Activated naive CD4-positive, alpha-beta T cell treated with anti-CD3 and anti-CD28 coated beads, Interleukin-2, amount 50 U/mL, for 72 hours (primary cell): ENCODE results near the gene SERPINA5. TPM values are rescaled to one million over a fixed set of nuclear protein-coding genes. Genes with fewer than 3 reads are reported as not detected.
"Not testable (repeated sequence)": the region's sequence is repeated elsewhere in the genome, so short reads cannot be mapped to it uniquely, and the experiment has no call there.

Source experiments
- ATAC-seq, 2 donors: fragments of 150-1000 bp; cut with Tn5 transposase; 2 replicates each; pipeline ENCODE4 v1.10.0; 2021; ENCODE audit warnings: mild to moderate bottlenecking in 2 of 2, moderate library complexity in 2 of 2
- DNase-seq, 2 donors: peaks; one replicate each; pipeline ENCODE4 v3.0.0; 2021 to 2022; ENCODE audit warnings: low spot score in 2 of 2
- H3K27ac Mint-ChIP-seq, 2 donors: one replicate each; pipeline ENCODE4 v1.8.0; 2022; ENCODE audit warnings: mild to moderate bottlenecking in 2 of 2, mixed read lengths in 2 of 2
- H3K36me3 Mint-ChIP-seq, 2 donors: one replicate each; pipeline ENCODE4 v1.8.0; 2022; ENCODE audit warnings: mixed read lengths in 2 of 2
- H3K9me3 Mint-ChIP-seq, 2 donors: one replicate each; pipeline ENCODE4 v1.8.0; 2022; ENCODE audit warnings: mixed read lengths in 2 of 2
- total RNA-seq, 2 donors: library from RNA; stranded (reverse); gene quantifications; one replicate each; pipeline ENCODE4 v1.2.3, GENCODE V29; 2022

The SERPINA5 gene
- total RNA-seq, 2 donors from 2014 or later, result not detected

- DNase-seq (no peak), ATAC-seq (no peak)
- H3K27ac Mint-ChIP-seq, result no peak overlapping the region
- H3K36me3 Mint-ChIP-seq, result peaks cover 0 to 13% of the 10 kb centered on the region in 2 donors
- peaks cover 0 to 16% of the 10 kb centered on the region in 2 donors for H3K9me3 Mint-ChIP-seq
Measured at GRCh38 chr14:94623422-94623809, 42.2 kb downstream of the SERPINA5 start.

GRCh38 chr14:94623856-94624499 is 42.8 kb downstream of the SERPINA5 start:
- ATAC-seq, result no peak
- DNase-seq, result no peak
- Mint-ChIP-seq H3K9me3 (peaks cover 0 to 10% of the 10 kb centered on the region in 2 donors), H3K36me3 (peaks cover 0 to 8% of the 10 kb centered on the region in 2 donors), H3K27ac (no peak overlapping the region)

DNA sequence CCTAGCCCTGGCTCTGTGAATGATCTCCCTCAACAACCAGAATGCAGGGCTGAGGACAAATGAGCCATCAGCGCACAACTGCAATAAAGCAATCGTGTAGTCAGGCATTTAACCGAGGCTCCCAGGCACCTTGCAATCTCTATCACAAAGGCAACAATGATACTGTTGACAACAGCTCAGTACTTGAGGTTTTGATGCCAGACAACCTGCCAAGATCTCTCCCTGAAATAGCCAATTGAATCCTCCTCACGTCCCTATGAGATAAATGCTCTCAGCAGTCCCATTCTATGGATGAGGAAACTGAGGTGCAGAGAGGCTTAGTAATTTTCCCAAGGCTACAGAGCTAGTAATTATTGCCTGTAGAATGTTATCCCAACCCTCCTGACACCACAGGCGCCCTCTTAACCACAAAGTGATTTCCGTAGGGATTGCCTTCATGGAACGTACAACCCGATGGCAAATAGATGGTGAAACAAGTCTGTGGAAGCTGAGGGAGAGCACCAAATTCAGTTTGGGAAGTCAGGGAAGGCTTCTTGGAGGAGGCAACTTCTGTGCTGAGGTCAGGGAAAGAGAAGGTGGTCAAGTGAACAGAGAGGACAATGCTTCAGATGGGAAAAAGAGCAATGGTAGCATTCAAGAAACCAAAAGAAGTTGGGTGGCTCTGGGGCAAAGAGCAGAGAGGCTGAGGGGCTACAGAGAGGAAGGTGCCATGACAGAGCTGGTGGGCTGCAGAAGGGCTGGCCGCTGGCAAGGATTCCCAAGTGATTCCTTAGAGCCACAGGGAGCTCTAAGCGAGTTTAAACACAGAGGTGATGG is 43.5 kb downstream of the SERPINA5 start:
- Mint-ChIP-seq H3K36me3 (peaks cover 0 to under 1% of the 10 kb centered on the region in 2 donors), H3K27ac (no peak overlapping the region), H3K9me3 (peaks cover 0 to 5% of the 10 kb centered on the region in 2 donors)
- DNase-seq (no peak), ATAC-seq (no peak)

GRCh38 chr14:94625353-94625635 is 44.1 kb downstream of the SERPINA5 start:
- ATAC-seq (no peak), DNase-seq (no peak)
- H3K27ac Mint-ChIP-seq, result no peak overlapping the region
- H3K9me3 Mint-ChIP-seq, result no peaks in the 10 kb centered on the region
- H3K36me3 Mint-ChIP-seq, result no peaks in the 10 kb centered on the region

DNA sequence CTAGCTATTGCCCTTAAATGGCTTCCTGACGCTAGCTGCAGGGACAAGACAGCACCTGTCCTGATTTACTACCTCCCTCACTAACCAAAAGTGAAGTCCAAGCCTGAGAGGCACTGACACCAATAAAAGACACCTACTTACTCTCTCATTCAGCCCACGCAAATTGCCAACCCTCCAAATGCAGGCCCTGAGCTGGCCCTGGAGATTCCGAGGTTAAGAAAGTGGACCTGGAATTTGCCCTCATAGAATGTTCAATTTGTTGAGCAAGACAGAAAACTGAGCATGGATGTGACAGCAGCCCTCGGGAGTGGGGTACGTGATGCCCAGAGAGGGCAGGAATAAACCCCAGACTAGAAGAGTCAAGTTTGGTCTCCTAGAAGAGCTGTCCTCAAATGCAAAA is 47.4 kb downstream of the SERPINA5 start:
- H3K27ac Mint-ChIP-seq, result no peak overlapping the region

DNA sequence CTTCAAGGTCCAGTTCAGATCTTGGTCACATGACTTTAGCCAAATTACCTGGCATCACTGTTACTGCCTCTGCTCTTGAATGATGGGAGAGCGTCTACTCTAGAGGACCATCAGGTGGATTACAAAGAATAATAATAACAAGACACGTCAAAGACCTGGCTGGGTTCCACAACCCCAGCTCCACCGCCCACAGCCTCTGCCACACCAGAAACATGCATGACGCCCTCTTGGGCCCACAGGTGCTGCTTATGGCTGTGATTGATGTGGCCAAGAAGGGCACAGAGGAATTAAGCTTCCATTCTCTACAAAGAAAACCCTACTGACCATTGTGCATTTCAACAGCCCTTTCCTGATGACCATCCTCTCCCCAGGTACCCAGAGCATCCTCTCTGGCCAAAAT is 49.2 kb downstream of the SERPINA5 start:
- no peak for DNase-seq
- ATAC-seq, result no peak
- Mint-ChIP-seq H3K36me3 (no peaks in the 10 kb centered on the region), H3K27ac (no peak overlapping the region), H3K9me3 (no peaks in the 10 kb centered on the region)

More for the DNA sequence above, 47.4 kb downstream of the SERPINA5 start:
- DNase-seq, result no peak
- no peaks in the 10 kb centered on the region for H3K9me3 Mint-ChIP-seq
- no peak for ATAC-seq
- no peaks in the 10 kb centered on the region for H3K36me3 Mint-ChIP-seq

GRCh38 chr14:94631050-94631449 is 49.8 kb downstream of the SERPINA5 start:
- DNase-seq, result no peak
- H3K36me3 Mint-ChIP-seq, result no peaks in the 10 kb centered on the region
- no peak for ATAC-seq
- no peak overlapping the region for H3K27ac Mint-ChIP-seq
- H3K9me3 Mint-ChIP-seq, result no peaks in the 10 kb centered on the region

- Mint-ChIP-seq H3K9me3 (no peaks in the 10 kb centered on the region), H3K36me3 (no peaks in the 10 kb centered on the region), H3K27ac (no peak overlapping the region)
- DNase-seq (no peak), ATAC-seq (no peak)
Measured at GRCh38 chr14:94631536-94632304, 50.5 kb downstream of the SERPINA5 start.

- DNase-seq (no peak), ATAC-seq (no peak)
- H3K36me3 Mint-ChIP-seq, result no peaks in the 10 kb centered on the region
- no peak overlapping the region for H3K27ac Mint-ChIP-seq
- no peaks in the 10 kb centered on the region for H3K9me3 Mint-ChIP-seq
Measured at GRCh38 chr14:94632305-94632590, 51.0 kb downstream of the SERPINA5 start.

GRCh38 chr14:94633121-94633520 is 51.9 kb downstream of the SERPINA5 start:
- no peaks in the 10 kb centered on the region for H3K36me3 Mint-ChIP-seq
- H3K27ac Mint-ChIP-seq, result no peak overlapping the region
- no peaks in the 10 kb centered on the region for H3K9me3 Mint-ChIP-seq
- no peak for ATAC-seq
- no peak for DNase-seq

GRCh38 chr14:94635154-94635553 is 53.9 kb downstream of the SERPINA5 start:
- ATAC-seq (no peak), DNase-seq (no peak)
- Mint-ChIP-seq H3K36me3 (no peaks in the 10 kb centered on the region), H3K9me3 (no peaks in the 10 kb centered on the region), H3K27ac (no peak overlapping the region)

- no peaks in the 10 kb centered on the region for H3K36me3 Mint-ChIP-seq
- DNase-seq (no peak), ATAC-seq (no peak)
- H3K27ac Mint-ChIP-seq, result no peak overlapping the region
- no peaks in the 10 kb centered on the region for H3K9me3 Mint-ChIP-seq
Measured at GRCh38 chr14:94636744-94637412, 55.7 kb downstream of the SERPINA5 start.

DNA sequence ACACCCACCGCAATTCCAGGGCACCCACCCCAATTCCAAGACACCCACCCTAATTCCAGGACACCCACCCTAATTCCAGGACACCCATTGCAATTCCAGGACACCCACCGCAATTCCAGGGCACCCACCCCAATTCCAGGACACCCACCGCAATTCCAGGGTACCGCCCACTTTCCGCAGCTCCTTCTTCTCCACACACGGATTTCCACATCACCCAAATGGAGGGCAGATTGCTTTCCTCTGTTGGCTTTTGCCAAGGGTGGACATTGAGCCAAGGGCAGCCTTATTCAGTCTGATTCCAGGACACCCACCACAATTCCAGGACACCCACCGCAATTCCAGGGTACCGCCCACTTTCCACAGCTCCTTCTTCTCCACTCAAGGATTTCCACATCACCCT is 56.6 kb downstream of the SERPINA5 start:
- not testable (repeated sequence) for ATAC-seq, H3K27ac Mint-ChIP-seq, H3K36me3 Mint-ChIP-seq, DNase-seq, H3K9me3 Mint-ChIP-seq

- H3K36me3 Mint-ChIP-seq, result no peaks in the 10 kb centered on the region
- H3K9me3 Mint-ChIP-seq, result no peaks in the 10 kb centered on the region
- no peak overlapping the region for H3K27ac Mint-ChIP-seq
- DNase-seq (no peak), ATAC-seq (no peak)
Measured at GRCh38 chr14:94638339-94638738, 57.1 kb downstream of the SERPINA5 start.

DNA sequence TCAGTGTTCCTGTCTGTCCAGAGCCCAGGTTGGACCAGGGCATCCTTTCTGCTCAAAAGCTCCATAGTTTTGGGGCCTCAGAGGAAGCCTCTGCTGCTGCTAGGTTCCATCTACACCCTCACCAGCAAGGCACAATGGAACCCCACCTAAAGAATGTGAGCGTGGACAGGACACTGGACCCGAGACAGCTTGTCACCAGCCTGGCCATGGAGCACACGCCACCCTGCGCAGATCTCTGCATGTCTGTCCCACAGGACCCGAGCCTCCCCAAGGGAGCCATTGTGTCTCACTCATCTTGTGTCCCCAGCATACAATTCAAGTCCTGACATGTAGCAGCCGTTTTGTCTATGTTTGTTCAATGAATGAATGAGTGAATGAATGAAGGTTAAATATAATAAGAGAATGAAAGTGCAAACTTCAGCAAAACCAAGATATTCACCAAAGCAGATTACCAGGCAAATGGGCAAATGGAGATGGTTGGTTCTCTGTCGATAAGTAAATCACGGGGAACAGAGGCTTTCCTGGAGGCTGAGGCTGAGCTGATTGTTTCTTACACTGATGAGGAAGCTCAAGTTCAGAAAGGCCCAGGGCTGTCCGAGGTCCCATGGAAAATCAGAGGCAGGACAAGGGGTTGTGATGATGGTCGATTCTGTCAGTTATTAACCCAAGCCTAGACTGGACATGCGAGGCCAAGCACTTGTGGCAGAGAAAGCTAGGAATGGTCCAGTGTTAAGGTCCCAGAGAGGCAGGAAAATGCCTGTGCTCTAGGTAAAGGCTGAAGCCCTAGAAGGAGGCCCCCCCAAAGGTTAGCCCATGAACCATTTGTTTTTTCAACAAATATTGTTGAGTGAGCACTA is 58.0 kb downstream of the SERPINA5 start:
- H3K9me3 Mint-ChIP-seq, result no peaks in the 10 kb centered on the region
- H3K36me3 Mint-ChIP-seq, result no peaks in the 10 kb centered on the region
- DNase-seq, result no peak

More for the DNA sequence above, 58.0 kb downstream of the SERPINA5 start:
- no peak overlapping the region for H3K27ac Mint-ChIP-seq
- no peak for ATAC-seq
